Activated T-helper 9 cell treated with anti-CD3 and anti-CD28 coated beads, Interleukin-2, amount 50 U/mL, for 16 hours (primary cell): ENCODE data around the gene TNRC6A.
"Not testable (repeated sequence)": the region's sequence is repeated elsewhere in the genome, so short reads cannot be mapped to it uniquely, and the experiment has no call there.

Experiments
- DNase-seq: peaks from one replicate; pipeline ENCODE4 v3.0.0-alpha.2; 2020; ENCODE audit warnings: low read depth

The TNRC6A gene

DNA sequence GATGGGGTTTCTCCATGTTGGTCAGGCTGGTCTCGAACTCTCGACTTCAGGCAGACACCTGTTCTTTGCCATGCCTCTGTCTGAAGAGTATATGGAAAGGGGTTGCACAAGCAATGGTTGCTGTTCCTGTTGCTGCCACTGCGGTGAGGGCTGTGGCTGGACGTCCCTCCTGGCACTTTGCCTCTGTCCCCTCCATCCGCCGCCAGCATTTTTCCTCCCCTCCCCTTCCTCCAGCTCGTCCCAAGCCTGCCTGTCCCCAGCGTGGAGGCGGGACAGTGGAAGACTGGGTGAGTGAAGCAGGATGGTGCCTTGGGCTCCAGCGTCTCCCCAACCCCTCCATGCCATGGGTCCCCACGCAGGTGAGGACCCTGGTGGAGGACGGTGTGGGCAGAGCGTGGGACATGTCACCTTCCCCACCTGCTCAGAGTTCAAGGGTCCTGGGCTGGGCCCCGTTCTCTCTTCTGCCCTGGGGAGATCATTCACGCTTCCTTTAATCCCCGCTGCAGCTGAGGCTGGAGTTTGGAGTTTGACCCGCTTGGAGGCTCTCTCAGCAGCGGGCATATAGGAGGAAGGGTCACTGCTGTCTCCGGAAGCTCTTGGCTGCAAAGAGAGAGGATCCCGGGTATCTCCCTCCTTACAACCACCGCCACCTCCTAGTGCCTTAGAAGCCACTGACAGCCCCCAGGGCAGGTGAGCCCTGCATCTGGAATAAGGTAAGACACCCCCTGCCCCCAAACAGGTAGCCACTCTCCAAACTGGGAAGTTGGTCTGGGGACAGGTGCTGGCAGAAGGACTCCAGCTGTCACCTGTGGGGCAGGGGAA, 116.5 kb downstream of the TNRC6A start, which contains the start of gene SLC5A11:
Gene SLC5A11 (plus strand): TSS at position 238 of the 822 bp plus-strand sequence. CDS start 12,681 bp downstream, outside the sequence.
- no peak for DNase-seq

DNA sequence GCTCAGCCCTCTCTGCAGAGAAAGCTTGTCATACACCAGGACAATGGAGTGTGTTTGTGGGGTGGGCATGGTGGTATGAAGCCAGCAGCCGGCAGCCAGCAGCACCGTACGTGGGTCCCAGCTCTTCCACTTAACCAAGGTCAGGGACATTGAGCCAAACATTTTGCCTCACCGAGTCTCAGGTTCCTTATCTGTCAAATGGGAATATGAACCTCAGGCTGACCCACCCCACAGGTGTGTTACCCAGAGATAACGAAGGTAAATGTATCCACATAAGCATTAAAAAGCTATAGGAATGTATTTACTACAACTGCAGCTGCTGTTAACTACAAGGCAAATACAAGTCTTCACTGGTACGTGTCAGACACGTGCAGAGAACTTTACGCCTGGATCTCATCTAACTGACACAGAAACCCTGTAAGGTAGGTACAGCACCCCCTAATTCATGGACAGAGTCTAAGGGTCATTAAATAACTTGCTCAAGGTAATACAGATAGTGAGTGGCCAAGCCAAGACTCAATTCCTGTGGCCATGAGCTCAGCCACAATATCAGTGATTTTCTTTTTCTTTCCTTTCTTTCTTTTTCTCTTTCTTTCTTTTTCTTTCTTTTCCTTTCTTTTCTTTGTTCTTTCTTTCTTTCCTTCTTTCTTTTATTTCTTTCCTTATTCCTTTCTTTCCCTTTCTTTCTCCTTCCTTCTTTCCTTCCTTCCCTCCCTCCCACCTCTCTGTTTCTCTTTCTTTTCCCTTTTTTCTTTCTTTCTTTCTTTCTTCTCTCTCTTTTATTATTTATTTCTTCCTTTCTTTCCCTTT, 117.3 kb downstream of the TNRC6A start:
- DNase-seq: no peak

DNA sequence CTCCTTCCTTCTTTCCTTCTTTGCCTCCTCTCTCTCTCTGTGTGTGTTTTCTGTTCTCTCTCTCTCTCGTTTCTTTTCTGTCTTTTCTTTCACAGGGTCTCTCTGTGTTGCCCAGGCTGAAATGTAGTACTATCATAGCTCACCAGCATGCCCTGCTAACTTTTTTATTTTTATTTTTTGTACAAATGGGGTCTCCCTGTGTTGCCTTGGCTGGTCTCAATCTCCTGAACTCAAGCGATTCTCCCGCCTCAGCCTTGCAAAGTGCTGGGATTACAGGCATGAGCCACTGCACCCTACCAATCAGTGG, 117.9 kb downstream of the TNRC6A start:
- no peak for DNase-seq

DNA sequence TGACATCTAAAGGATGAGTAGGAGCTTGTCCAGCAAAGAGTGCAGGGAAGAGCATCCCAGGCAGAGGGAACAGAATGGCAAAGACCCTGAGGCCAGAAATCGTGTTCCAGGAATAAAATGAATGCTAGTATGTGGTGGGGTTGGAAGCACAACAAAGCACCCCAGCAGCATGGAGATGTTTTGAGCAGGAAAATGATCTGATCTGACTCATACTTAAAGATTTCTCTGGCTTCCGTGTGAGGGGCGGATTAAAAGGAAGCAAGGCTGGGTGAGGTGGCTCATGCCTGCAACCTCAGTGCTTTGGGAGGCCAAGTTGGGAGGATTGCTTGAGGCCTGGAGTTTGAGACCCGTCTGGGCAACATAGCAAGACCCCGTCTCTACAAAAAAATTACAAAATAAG, 118.6 kb downstream of the TNRC6A start:
- no peak for DNase-seq

DNA sequence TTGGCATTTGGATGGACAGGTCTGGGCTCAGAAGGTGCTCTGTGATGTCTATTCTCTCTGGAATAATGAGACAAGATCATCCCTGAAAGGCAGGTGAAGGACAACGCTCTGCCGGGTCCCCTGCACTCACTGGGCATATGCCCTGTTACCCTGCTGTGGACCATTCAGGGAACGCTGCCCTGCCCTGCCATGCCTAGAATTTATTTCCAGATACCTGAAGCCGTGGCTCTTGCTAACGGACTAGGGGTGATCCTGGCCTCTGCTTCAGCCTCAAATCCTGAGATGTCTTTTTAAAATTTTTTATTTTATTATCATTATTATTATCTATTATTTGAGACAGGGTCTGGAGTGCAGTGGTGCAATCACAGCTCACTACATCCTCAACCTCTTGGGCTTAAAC, 120.2 kb downstream of the TNRC6A start:
- DNase-seq: no peak

DNA sequence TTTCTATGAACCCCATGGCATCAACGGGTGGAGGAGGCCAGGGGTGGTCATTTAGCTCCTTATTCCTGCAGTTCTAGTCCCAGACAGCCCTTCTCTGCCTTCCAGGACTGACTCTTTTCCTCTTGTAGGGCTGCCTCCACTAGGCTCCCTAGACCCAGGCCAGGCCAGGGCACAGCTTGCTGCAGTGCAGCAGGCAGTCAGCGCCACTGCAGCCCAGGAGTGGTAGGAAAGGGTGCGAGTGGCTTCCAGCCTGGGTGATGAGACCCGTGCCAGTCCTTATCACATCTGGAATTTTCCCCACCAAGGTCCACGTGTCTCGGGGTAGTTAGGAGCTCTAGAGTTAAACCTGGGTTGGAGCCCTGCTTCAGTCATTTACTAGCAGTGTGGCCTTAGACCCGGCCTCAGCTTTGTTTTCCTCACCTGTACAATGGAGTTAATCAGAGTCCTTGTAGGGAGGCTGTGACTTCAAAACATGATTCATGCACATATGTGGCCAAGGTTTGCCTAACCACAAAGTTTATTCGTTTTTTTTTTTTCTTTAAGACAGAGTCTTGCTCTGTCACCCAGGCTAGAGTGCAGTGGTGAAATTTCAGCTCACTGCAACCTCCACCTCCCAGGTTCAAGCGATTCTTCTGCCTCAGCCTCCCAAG, 121.0 kb downstream of the TNRC6A start:
- DNase-seq: no peak

DNA sequence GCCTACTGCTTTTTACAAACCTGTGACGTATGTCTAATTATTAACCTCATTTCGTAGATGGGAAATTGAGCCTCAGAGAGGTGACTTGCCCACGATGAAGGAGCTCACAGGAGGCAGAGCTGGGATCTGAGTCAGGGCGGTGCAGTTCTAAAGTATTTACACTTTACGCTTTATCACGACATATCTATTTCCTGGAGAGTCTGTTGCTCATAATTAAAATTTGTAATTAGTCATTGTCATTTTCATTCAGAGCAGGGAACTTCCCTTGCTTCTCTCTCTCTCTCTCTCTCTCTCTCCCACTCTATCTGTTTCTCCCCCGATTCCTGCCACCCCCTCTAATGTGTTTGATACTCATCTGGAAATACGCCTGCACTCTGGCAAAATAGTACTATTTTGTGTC, 122.2 kb downstream of the TNRC6A start:
- no peak for DNase-seq

DNA sequence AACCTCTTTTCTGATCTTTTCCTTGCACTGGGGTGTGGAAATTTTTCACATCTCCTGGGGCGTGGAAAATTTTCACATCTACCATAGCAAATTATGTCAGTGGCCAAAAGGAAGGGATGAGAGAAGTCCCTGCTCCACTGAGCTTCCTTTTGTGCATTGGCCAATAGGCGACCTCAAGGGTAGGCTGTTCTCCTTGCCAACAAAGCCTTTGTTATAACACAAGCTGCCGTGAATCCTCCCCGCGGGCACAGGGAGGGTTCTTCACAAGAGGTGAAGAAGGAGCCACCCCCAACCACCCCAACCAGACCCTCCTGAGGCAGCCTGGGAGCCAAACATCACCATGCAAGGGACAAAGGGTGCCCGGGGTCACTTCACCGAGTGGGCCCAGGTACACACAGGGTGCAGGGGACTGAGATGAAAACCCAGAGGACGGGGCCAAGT, 122.8 kb downstream of the TNRC6A start:
- DNase-seq: no peak

DNA sequence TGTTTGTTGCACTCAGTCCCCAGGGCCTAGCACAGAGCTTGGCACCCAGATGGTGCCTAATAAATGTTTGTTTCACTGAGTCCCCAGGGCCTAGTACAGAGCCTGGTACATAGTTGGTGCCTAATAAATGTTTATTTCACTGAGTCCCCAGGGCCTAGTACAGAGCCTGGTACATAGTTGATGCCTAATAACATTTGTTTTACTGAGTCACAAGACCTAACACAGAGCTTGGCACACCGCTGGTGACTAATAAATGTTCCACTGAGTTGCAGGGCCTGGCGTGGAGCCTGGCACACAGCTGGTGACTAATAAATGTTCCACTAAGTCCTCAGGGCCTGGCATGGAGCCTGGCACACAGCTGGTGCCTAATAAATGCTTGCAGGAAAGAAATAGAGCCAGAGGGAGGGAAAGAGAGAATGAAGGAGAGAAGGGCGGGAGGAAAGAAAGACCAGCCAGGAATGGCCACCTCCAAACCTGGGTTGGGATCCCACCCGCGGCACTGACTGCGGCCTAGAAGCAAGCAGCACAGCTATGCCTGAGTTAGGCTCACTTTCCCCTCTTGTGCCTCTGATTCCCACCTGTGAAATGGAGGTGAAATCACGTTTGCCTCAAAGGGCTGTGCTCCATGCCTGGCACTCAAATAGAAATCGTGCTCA, 123.8 kb downstream of the TNRC6A start:
- no peak for DNase-seq

DNA sequence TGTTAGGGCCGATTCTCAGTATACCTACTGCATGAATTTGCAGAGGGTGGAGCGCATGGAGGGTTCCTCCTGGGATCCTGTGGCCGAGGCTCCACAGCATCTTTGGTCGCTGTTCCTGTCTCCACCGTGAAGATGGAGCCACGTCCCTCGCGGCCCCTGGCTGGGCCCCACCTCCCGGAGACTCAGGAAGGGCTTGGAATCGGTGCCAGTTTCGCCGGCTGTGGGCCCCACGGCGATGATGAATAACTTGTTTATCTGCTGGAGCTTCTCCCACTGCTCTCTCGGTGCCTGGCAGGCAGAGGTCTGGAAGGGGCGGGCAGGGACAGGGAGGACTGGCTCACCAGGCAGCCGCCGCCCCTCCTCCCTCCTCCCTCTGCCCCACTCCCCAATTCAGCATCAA, 124.4 kb downstream of the TNRC6A start:
- no peak for DNase-seq

DNA sequence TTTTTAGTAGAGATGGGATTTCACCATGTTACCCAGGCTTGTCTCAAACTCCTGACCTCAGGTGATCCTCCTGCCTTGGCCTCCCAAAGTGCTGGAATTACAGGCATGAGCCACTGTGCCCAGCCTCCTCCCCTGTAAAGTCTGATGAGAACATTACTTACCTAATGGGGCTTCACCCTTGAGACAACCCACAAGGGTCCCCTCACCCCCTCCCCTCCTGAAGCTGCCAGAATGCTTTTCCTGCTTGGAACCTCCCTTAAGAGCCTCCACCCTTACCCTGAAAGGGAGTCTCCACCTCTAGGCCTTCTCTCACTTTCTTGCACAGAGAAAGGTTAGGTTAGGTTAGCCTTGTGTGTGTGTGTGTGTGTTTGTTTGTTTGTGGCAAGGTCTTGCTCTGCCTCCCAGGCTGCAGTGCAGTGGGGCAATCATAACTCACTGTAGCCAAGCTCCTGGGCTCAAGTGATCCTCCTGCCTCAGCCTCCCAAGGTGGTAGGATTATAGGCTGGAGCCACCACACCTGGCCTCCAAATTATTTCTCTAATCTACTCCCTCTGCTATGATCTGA, 125.2 kb downstream of the TNRC6A start:
- no peak for DNase-seq

DNA sequence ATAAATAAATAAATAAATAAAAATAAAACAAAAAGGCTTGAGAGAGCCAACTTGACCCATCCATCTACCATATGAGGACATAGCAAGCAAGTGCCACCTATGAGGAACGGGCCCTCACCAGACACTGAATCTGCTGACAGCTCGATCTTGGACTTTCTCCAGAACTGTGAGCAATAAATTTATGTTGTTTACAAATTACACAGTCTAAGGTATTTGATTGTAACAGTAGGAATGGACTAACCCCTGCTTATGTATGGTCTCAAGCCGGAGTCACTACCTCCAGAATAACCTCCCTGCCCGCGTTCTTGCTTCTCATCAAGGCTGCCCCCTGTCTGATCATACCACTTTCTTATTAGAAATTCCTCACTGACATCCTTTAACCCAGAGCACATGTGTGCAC, 126.2 kb downstream of the TNRC6A start:
- DNase-seq: no peak

DNA sequence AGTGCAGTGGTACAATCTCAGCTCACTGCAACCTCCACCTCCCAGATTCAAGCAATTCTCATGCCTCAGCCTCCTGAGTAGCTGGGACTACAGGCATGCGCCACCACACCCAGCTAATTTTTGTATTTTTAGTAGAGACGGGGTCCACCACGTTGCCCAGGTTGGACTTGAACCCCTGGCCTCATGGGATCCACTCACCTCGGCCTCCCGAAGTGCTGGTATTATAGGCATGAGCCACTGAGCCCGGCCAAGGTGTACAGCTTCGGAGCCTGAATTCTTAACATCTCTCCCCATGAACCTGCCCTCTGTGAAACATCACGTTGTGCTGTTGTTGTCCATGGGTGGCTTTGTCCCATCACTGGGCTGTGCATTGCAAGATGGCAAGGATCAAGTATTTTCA, 127.4 kb downstream of the TNRC6A start:
- not testable (repeated sequence) for DNase-seq

DNA sequence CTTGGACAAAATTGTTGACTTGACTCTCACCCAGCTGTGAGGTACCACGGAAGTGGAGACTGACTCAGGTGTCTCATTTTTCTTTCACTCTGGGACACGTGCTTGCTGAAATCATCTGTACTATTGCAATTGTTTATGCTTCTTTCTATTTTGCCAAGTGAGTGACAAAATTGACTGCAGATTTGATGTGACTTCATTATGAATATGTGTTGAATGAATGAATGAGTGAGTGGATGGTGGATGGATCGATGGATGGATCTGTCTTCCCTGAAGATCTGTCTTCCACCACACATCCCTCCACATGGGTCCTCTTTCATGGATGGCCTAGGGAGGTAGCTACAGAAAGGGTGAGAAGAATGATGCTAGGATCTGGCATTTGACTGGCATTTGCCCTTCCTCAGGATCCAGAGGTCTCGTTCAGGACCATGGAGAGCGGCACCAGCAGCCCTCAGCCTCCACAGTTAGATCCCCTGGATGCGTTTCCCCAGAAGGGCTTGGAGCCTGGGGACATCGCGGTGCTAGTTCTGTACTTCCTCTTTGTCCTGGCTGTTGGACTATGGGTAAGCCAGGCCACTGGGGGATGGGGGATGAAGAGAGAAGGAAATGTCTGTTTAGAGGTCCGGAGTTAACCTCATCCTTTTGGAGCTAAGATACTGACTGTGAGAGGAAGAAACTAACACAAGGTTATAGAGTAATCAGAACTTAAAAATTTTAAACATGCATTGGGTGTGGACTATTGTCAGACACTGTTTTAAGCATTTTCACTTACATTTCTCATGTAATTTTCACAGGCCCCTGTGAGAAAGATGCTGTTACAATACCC, 129.0 kb downstream of the TNRC6A start:
- no peak for DNase-seq

DNA sequence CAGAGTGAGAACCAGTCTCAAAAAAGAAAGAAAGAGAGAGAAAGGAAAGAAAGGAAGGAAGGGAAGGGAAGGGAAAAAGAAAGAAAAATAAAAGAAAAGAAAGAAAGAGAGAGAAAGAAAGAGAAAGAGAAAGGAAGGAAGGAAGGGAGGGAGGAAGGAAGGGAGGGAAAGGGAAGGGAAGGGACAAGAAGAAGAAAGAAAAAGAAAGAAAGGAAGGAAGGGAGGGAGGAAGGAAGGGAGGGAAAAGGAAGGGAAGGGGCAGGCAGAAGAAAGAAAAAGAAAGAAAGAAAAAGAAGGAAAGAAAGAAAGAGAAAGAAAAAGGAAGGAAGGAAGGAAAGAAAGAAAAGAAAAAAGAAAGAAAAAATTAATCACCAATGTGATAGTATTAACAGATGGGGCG, 132.0 kb downstream of the TNRC6A start:
- no peak for DNase-seq

DNA sequence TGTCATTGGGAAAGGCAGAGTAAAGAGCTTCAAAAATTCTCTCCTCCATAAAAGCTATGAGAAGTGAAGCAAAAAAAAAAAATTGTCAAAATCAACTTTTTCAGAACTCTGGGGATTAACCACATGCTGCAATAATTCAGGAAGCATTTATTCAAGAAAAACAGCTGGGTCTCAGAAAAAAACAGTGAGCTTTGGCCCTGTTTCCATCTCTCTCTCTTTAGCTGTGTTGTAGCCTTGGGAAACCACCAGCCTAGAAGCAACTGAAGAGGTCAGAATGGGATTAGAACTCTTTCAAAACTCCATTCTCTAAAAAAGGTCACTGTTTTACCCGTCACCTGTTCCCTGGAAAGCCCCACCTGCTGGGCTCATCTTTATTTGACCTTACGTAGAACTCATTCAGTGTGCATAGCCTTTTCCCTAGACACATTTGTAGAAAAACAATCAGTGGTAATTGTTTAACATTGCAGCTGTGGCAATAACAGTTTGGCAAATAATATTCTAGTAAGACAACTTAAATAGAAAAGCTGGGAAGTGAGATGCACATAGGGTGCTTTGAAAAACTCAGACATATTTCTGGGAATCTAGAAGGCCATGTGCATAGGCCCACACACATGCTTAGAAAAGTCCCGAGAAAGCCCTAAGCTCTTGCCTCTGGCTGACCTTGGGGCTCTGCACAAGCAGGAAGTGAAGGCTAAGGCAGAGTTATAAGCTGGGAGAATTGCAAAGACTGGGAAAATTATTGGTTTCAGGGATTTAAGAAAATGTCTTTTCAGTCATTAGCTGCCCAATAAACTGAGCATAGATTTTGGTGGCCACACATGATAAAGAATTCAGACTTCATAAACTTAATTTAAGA, 134.4 kb downstream of the TNRC6A start:
- DNase-seq: no peak

DNA sequence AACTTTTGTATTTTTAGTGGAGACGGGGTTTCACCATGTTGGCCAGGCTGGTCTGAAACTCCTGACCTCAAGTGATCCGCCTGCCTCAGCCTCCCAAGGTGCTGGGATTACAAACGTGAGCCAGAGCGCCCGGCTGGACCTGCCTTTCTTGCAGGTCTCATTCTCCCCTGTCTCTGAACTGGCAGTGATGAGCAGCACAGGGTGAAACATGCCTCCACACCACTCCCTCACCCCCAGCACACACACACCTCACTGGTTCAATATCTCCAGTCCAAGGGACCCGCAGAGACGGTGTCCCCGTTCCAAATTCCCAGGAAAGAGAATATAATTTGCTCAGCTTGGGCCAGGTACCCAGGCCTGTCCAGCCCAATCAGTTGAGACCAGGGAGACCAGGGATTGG, 139.6 kb downstream of the TNRC6A start:
- no peak for DNase-seq

DNA sequence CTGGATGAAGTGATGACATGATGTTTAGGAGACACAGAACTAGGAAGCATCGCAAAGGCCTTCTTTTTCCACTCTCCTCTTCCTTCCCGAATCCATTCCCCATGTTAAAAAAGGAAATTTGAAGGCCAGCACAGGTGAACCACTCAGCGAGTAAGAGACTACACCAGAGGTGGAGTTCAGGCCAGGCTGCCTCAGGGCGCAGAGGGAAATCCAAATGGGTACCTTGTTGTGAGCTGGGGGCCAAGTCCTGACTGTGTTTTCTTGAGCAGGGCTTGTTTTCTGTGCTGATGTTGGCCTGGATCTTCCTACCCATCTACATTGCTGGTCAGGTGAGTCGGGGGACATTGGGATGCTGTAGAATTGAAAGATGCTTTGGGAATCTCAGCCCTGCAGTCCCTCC, 142.4 kb downstream of the TNRC6A start:
- no peak for DNase-seq

DNA sequence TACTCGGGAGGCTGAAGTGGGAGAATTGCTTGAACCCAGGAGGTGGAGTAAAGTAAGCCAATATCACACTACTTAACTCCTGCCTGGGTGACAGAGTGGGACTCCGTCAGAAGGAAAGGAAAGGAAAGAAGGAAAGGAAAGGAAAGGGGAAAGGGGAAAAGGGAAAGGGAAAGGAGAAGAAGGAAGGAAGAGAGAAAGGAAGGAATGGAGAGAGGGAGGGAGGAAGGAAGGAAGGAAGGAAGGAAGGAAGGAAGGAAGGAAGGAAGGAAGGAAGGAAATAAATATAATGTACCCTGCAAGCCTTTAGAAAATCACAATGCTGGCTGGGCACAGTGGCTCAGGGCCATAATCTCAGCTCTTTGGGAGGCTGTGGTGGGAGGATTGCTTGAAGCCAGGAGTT, 143.6 kb downstream of the TNRC6A start:
- DNase-seq: no peak

DNA sequence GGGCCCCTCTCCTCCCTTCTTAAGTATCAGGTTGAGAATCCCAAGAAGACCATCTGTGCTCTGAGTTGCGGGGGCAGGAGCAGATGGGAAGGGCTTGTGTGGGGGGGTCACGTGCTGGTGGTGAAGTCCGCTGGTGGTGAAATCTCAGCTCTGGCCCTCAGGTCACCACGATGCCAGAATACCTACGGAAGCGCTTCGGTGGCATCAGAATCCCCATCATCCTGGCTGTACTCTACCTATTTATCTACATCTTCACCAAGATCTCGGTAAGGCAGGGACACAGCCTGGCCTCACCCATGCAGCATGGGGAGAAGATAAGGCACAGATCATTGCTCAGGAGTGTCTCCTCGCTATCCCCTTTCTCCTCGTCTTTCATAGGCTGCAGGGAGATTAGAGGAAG, 146.0 kb downstream of the TNRC6A start:
- no peak for DNase-seq
